Osteocyte (in vitro differentiated cells): ENCODE measurements around the gene CNTFR. TPM values are rescaled to one million over a fixed set of nuclear protein-coding genes. Genes with fewer than 3 reads are reported as not detected.
"Not testable (repeated sequence)": the region's sequence is repeated elsewhere in the genome, so short reads cannot be mapped to it uniquely, and the experiment has no call there.

ENCODE experiments used
- DNase-seq: peaks from one replicate; pipeline ENCODE4 v3.0.0; 2021; ENCODE audit warnings: mixed read lengths; ENCODE audit not compliant: unreplicated experiment; ENCODE audit errors: extremely low spot score
- H3K27ac Mint-ChIP-seq: one replicate; pipeline ENCODE4 v1.8.0; 2021; ENCODE audit warnings: mild to moderate bottlenecking, mixed read lengths; ENCODE audit not compliant: unreplicated experiment
- H3K27me3 Mint-ChIP-seq: one replicate; pipeline ENCODE4 v1.8.0; 2021; ENCODE audit warnings: mixed read lengths; ENCODE audit not compliant: unreplicated experiment
- H3K36me3 Mint-ChIP-seq: one replicate; pipeline ENCODE4 v1.8.0; 2021; ENCODE audit warnings: mixed read lengths; ENCODE audit not compliant: unreplicated experiment
- H3K4me1 Mint-ChIP-seq: one replicate; pipeline ENCODE4 v1.8.0; 2021; ENCODE audit warnings: mixed read lengths; ENCODE audit not compliant: unreplicated experiment
- H3K4me3 Mint-ChIP-seq: one replicate; pipeline ENCODE4 v1.8.0; 2021; ENCODE audit warnings: mild to moderate bottlenecking, moderate library complexity, mixed read lengths; ENCODE audit not compliant: unreplicated experiment
- H3K9me3 Mint-ChIP-seq: one replicate; pipeline ENCODE4 v1.8.0; 2021; ENCODE audit warnings: mixed read lengths; ENCODE audit not compliant: unreplicated experiment
- total RNA-seq: library from RNA; stranded (reverse); gene quantifications from 2 replicates; pipeline ENCODE4 v1.2.1, GENCODE V29; 2021
- TF ChIP-seq, protein P1 (sequence below): fragments of 200-600 bp; sonication (generic); IDR thresholded peaks from 2 replicates; pipeline ENCODE4 v1.5.0; 2021; ENCODE audit warnings: antibody characterized with exemption, mild to moderate bottlenecking, moderate library complexity

The CNTFR gene
- total RNA-seq, 1 donor from 2014 or later, result not detected

DNA sequence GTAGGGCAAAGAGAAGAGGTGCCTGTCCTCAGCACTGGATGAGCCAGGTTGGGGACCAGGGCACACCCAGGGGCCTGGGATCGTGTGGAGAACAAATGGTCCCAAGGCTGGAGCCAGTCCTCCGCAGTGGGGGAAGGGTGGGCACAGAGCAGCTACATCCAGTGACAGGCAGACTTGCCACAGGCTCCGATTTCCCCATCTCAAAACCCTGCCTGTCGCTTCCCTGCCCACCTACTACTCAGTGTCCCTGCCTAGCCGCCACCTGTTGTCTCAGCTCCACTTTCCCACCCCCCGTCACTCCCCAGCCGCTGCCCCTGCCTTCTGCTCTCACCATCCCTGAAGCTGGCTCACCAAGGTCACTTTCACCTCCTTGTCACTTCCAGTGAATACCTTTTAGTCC, 52.8 kb downstream of the CNTFR start:
- Mint-ChIP-seq H3K27me3 (peaks cover 49% of the 10 kb centered on the region), H3K36me3 (no peaks in the 10 kb centered on the region), H3K4me1 (no peaks in the 10 kb centered on the region), H3K27ac (no peak overlapping the region), H3K4me3 (no peak overlapping the region), H3K9me3 (no peaks in the 10 kb centered on the region)
- TF ChIP-seq, protein P1, sequence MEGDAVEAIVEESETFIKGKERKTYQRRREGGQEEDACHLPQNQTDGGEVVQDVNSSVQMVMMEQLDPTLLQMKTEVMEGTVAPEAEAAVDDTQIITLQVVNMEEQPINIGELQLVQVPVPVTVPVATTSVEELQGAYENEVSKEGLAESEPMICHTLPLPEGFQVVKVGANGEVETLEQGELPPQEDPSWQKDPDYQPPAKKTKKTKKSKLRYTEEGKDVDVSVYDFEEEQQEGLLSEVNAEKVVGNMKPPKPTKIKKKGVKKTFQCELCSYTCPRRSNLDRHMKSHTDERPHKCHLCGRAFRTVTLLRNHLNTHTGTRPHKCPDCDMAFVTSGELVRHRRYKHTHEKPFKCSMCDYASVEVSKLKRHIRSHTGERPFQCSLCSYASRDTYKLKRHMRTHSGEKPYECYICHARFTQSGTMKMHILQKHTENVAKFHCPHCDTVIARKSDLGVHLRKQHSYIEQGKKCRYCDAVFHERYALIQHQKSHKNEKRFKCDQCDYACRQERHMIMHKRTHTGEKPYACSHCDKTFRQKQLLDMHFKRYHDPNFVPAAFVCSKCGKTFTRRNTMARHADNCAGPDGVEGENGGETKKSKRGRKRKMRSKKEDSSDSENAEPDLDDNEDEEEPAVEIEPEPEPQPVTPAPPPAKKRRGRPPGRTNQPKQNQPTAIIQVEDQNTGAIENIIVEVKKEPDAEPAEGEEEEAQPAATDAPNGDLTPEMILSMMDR, result no peak
- DNase-seq, result no peak

- peaks cover 58% of the 10 kb centered on the region for H3K27me3 Mint-ChIP-seq
- not testable (repeated sequence) for H3K27ac Mint-ChIP-seq, DNase-seq
Observed at GRCh38 chr9:34532041-34532440, 57.5 kb downstream of the CNTFR start.

DNA sequence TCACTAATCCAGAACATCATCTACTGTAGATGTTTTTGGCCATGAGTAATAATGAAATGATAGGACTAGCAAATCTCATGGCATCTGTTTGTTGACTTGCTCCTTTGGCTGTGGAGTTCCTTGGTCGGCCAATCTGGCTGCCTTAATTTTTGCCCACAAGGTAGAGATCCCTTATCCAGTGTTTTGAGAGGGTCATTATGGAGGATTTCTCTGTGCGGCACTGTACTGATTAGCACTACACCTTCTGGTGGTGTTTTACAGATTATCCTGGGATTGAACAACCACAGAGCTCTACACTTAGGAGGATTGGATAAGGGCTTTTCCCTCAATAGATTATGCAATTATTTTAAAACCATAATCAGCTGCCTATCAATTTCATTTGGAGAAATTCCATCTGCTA, 63.5 kb downstream of the CNTFR start:
- Mint-ChIP-seq H3K36me3 (no peaks in the 10 kb centered on the region), H3K9me3 (no peaks in the 10 kb centered on the region), H3K27ac (no peak overlapping the region), H3K27me3 (peaks cover 52% of the 10 kb centered on the region), H3K4me1 (peaks cover 4% of the 10 kb centered on the region), H3K4me3 (no peak overlapping the region)
- no peak for DNase-seq
- TF ChIP-seq, protein P1, result no peak

More at GRCh38 chr9:34532041-34532440, 57.5 kb downstream of the CNTFR start:
- not testable (repeated sequence) for H3K36me3 Mint-ChIP-seq, H3K4me3 Mint-ChIP-seq, H3K9me3 Mint-ChIP-seq, H3K4me1 Mint-ChIP-seq

DNA sequence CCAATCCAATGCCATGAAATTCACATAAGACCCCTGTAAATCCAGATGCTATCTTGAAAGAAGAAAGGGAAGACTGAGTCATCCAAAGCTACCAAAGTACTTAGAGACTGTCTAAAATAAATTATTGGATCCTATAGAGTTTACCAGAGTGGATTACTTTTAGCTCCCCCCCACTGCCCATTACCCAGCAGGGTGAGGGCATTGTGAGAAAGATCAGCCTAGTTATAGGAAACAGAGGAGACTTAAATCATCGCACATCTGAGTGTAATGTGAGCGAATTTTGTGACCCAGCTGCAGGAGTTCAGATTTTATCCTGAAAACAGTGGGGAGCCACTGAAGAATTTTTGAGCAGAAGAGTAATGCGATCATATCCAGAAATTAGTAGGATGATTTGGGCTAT, 65.2 kb downstream of the CNTFR start:
- Mint-ChIP-seq H3K4me3 (no peak overlapping the region), H3K9me3 (no peaks in the 10 kb centered on the region), H3K4me1 (peaks cover 4% of the 10 kb centered on the region), H3K36me3 (no peaks in the 10 kb centered on the region), H3K27ac (no peak overlapping the region), H3K27me3 (peaks cover 38% of the 10 kb centered on the region)
- TF ChIP-seq, protein P1, result no peak
- no peak for DNase-seq

DNA sequence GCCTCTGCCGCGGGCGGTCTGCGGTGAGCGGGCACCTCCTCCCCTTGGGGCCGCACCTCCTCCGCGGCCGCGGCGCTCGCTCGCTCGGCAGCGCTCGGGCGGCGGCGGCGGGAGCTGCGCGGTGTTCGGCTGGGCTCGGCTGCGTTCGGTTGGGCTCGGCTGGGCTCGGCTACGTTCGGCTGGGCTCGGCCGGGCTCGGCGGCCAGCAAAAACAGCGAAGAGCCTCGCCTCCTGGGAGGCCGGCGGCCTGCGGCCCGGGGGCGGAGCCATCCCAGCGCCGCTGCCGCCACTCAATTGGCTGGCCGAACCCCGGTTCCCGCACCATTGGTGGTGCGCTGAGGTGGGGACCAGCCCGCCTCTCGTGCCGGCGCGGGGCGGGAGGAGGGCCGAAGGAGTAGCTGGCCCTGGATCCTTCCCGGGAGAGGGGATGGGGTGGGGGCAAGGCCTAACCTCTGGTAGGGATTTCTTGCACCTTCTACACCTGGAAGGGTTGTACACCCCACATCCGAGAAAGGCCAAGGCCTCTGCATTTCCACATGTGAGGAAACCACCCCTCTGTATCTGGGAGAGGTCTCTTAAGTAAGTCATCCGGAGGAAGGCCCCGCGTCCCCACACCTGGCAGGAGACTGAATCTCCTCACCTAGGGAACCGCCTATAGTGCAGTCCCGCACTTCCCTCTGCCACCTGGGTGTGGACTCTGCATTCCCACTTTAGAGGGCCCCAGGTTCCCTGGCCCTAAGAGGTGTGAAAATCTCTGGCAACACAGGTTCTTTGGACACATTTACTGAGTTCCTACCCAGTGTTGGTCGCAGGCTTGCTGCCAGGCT, 66.3 kb downstream of the CNTFR start, which contains the start of gene ENHO:
Gene ENHO, minus strand, starts transcription at position 20 of the 827 bp plus-strand sequence. CDS start 1,295 bp downstream, outside the sequence.
- Mint-ChIP-seq H3K36me3 (no peaks in the 10 kb centered on the region), H3K4me3 (peak within 1 kb of the TSS; percentile 73), H3K27ac (no peak within 1 kb of the TSS), H3K27me3 (peaks cover 35% of the 10 kb centered on the region), H3K4me1 (peaks cover 4% of the 10 kb centered on the region), H3K9me3 (no peaks in the 10 kb centered on the region)
- TF ChIP-seq, protein P1, result no peak
- DNase-seq, result peak; percentile 97
